Activated naive CD4-positive, alpha-beta T cell treated with Interleukin-2 at 50 U/mL for 16 hours (primary cell): Measurements from ENCODE around the gene ADARB2.
"Not testable (repeated sequence)": the region's sequence is repeated elsewhere in the genome, so short reads cannot be mapped to it uniquely, and the experiment has no call there.

Source experiments
- DNase-seq: peaks from one replicate; pipeline ENCODE4 v3.0.0-alpha.2; 2020

Gene ADARB2

GRCh38 chr10:1173091-1173490, 564.2 kb downstream of the ADARB2 start:
- no peak for DNase-seq

GRCh38 chr10:1172256-1172984, 564.9 kb downstream of the ADARB2 start:
- DNase-seq, result no peak

- no peak for DNase-seq
Measured at GRCh38 chr10:1171586-1171985, 565.7 kb downstream of the ADARB2 start.

GRCh38 chr10:1171182-1171581, 566.1 kb downstream of the ADARB2 start:
- DNase-seq, result no peak

GRCh38 chr10:1170867-1171180, 566.5 kb downstream of the ADARB2 start:
- DNase-seq, result no peak

- no peak for DNase-seq
Measured at GRCh38 chr10:1169981-1170866, 567.1 kb downstream of the ADARB2 start.

GRCh38 chr10:1169186-1169885, 568.0 kb downstream of the ADARB2 start:
- no peak for DNase-seq

GRCh38 chr10:1168763-1169162, 568.6 kb downstream of the ADARB2 start:
- DNase-seq, result no peak

- no peak for DNase-seq
Measured at GRCh38 chr10:1166828-1167275, 570.5 kb downstream of the ADARB2 start.

- DNase-seq, result no peak
Measured at GRCh38 chr10:1166101-1166827, 571.1 kb downstream of the ADARB2 start.

- DNase-seq, result no peak
Measured at GRCh38 chr10:1163831-1164230, 573.5 kb downstream of the ADARB2 start.

- no peak for DNase-seq
Measured at GRCh38 chr10:1163204-1163660, 574.1 kb downstream of the ADARB2 start.

- DNase-seq, result no peak
Measured at GRCh38 chr10:1162481-1163203, 574.7 kb downstream of the ADARB2 start.

- not testable (repeated sequence) for DNase-seq
Measured at GRCh38 chr10:1161315-1161673, 576.0 kb downstream of the ADARB2 start.

GRCh38 chr10:1160561-1161314, 576.6 kb downstream of the ADARB2 start:
- no peak for DNase-seq

- DNase-seq, result no peak
Measured at GRCh38 chr10:1159131-1160061, 577.9 kb downstream of the ADARB2 start.

- DNase-seq, result not testable (repeated sequence)
Measured at GRCh38 chr10:1158536-1158935, 578.8 kb downstream of the ADARB2 start.

GRCh38 chr10:1158066-1158465, 579.3 kb downstream of the ADARB2 start:
- no peak for DNase-seq

- no peak for DNase-seq
Measured at GRCh38 chr10:1157615-1157933, 579.8 kb downstream of the ADARB2 start.

GRCh38 chr10:1156921-1157614, 580.3 kb downstream of the ADARB2 start:
- DNase-seq, result no peak
